Prostate gland (tissue), 2 donors: ENCODE measurements around the gene MSANTD1. TPM values are rescaled to one million over a fixed set of nuclear protein-coding genes. Genes with fewer than 3 reads are reported as not detected.

Experiments used
- DNase-seq: peaks from one replicate; pipeline ENCODE4 v3.0.0-alpha.2; 2019; ENCODE audit warnings: low spot score
- H3K27ac ChIP-seq, 2 donors: fragments of 200-600 bp; sonication (generic); 2 replicates each; pipeline ENCODE4 v1.5.1; 2017 to 2019
- H3K27me3 ChIP-seq: fragments of 200-600 bp; sonication (generic); replicated peaks from 2 replicates; pipeline ENCODE4 v1.5.1; 2019; ENCODE audit not compliant: insufficient read depth
- H3K36me3 ChIP-seq, 2 donors: fragments of 200-600 bp; sonication (generic); 1 replicate in 1 of 2; 2 replicates in 1 of 2; pipeline versions ENCODE4 v1.5.1 to v1.8.1; 2017 to 2019
- H3K4me1 ChIP-seq: fragments of 200-600 bp; sonication (generic); replicated peaks from 2 replicates; pipeline ENCODE4 v1.5.1; 2019
- H3K4me3 ChIP-seq, 2 donors: fragments of 200-600 bp; sonication (generic); 2 replicates each; pipeline ENCODE4 v1.5.1; 2017 to 2019
- H3K9me3 ChIP-seq: fragments of 200-600 bp; sonication (generic); 2 replicates; pipeline ENCODE4 v1.5.1; 2017
- CTCF ChIP-seq, 4 experiments: fragments of 200-600 bp in 2 of 4; fragments of 450-650 bp in 2 of 4; sonication (generic) in 2 of 4; IDR thresholded peaks; 1 replicate in 3 of 4; 2 replicates in 1 of 4; pipeline ENCODE4 v1.5.1; 2016 to 2019; ENCODE audit warnings: antibody characterized with exemption in 4 of 4, mild to moderate bottlenecking in 2 of 4, moderate library complexity in 2 of 4
- POLR2A ChIP-seq: fragments of 450-650 bp; IDR thresholded peaks from one replicate; pipeline ENCODE4 v1.6.1; 2016; ENCODE audit warnings: antibody characterized with exemption, mild to moderate bottlenecking
- POLR2AphosphoS5 ChIP-seq: sonication (generic); formaldehyde crosslinking; IDR thresholded peaks from one replicate; pipeline ENCODE4 v1.6.1; 2017; ENCODE audit warnings: antibody characterized with exemption
- WGBS: methylation state at CpG from one replicate; pipeline ENCODE4 v1.1.5; 2018; 5-methylcytosine and 5-hydroxymethylcytosine counted together
- intact Hi-C: fragments of 100-400 bp; cut with DNase I; formaldehyde crosslinking; loops from one replicate; pipeline ENCODE4 v1.14.2; 2022
- total RNA-seq, 2 donors: library from RNA; depleted of rRNA; stranded (reverse); fragments of >200 nt; gene quantifications; one replicate each; pipeline ENCODE4 v1.1.0, GENCODE V29; 2016

Gene MSANTD1
- total RNA-seq, 2 donors from 2014 or later, result 1.2 to 4.4 TPM

GRCh38 chr4:3239303-3239702, 9.7 kb upstream of the MSANTD1 start:
- no peak overlapping the region for H3K27ac ChIP-seq
- no peaks in the 10 kb centered on the region for H3K4me1 ChIP-seq
- no peaks in the 10 kb centered on the region for H3K9me3 ChIP-seq
- no peak overlapping the region for H3K4me3 ChIP-seq
- TF ChIP-seq POLR2AphosphoS5 (no peak), POLR2A (no peak), CTCF (IDR thresholded peaks at IDR 0.05) (no peak)
- DNase-seq, result no peak
- intact Hi-C loops, result no loop called here
- 94% methylated on average over 10 of the region's 11 CpGs for WGBS
- no peaks in the 10 kb centered on the region for H3K27me3 ChIP-seq
- H3K36me3 ChIP-seq, result peaks cover 0 to 22% of the 10 kb centered on the region in 2 donors

GRCh38 chr4:3239998-3240920, 8.7 kb upstream of the MSANTD1 start:
- no peak for DNase-seq
- no peaks in the 10 kb centered on the region for H3K9me3 ChIP-seq
- no peaks in the 10 kb centered on the region for H3K27me3 ChIP-seq
- intact Hi-C loops, result no loop called here
- no peaks in the 10 kb centered on the region for H3K4me1 ChIP-seq
- 90% methylated on average over 28 of the region's 29 CpGs for WGBS
- no peak overlapping the region for H3K4me3 ChIP-seq
- H3K36me3 ChIP-seq, result peaks cover 0 to 22% of the 10 kb centered on the region in 2 donors
- no peak overlapping the region for H3K27ac ChIP-seq
- TF ChIP-seq POLR2AphosphoS5, result no peak
- TF ChIP-seq CTCF (IDR thresholded peaks at IDR 0.05), result no peak
- no peak for TF ChIP-seq POLR2A

- no peak for DNase-seq
- Histone ChIP-seq H3K27me3 (no peaks in the 10 kb centered on the region), H3K4me3 (no peak overlapping the region), H3K4me1 (no peaks in the 10 kb centered on the region), H3K36me3 (peaks cover 0 to 21% of the 10 kb centered on the region in 2 donors), H3K27ac (no peak overlapping the region), H3K9me3 (no peaks in the 10 kb centered on the region)
- 70% methylated on average over 13 of the region's 13 CpGs for WGBS
- intact Hi-C loops, result no loop called here
- no peak for TF ChIP-seq CTCF (IDR thresholded peaks at IDR 0.05)
- no peak for TF ChIP-seq POLR2AphosphoS5
- no peak for TF ChIP-seq POLR2A
Measured at GRCh38 chr4:3240936-3241522, 7.9 kb upstream of the MSANTD1 start.

- DNase-seq, result no peak
- no peaks in the 10 kb centered on the region for H3K9me3 ChIP-seq
- H3K4me3 ChIP-seq, result no peak overlapping the region
- 70% methylated on average over 17 of the region's 17 CpGs for WGBS
- intact Hi-C loops, result no loop called here
- no peaks in the 10 kb centered on the region for H3K4me1 ChIP-seq
- H3K36me3 ChIP-seq, result peaks cover 0 to 13% of the 10 kb centered on the region in 2 donors
- TF ChIP-seq CTCF (IDR thresholded peaks at IDR 0.05) (no peak), POLR2AphosphoS5 (no peak), POLR2A (no peak)
- no peaks in the 10 kb centered on the region for H3K27me3 ChIP-seq
- no peak overlapping the region for H3K27ac ChIP-seq
Measured at GRCh38 chr4:3241898-3242524, 6.9 kb upstream of the MSANTD1 start.
